GM12874 (cell line): ENCODE measurements around the gene ADCK2.

Source experiments
- TF ChIP-seq, protein P1 (sequence below): IDR thresholded peaks from 2 replicates; pipeline ENCODE4 v1.5.1; 2011; ENCODE audit warnings: low read depth, mild to moderate bottlenecking, control low read depth, low read length, moderate library complexity; ENCODE audit not compliant: insufficient read depth

Gene ADCK2

DNA sequence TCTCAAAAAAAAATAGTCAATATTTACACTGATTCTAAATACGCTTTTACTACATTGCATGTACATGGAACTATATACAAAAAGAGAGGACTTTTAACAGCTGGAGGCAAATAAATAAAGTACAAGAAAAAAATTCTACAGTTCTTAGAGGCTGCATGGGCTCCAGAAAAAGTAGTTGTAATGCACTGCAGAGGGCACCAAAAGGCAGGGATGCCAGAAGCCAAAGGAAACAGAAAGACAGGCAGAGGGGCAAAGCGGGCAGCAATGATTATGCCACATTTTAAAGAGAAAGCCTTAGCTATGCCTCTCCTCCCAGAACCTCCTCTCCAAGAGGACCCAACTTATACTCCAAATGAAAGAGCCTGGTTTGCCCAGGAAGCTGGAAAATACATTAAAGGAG is 11.6 kb upstream of the ADCK2 start:
- TF ChIP-seq, protein P1, sequence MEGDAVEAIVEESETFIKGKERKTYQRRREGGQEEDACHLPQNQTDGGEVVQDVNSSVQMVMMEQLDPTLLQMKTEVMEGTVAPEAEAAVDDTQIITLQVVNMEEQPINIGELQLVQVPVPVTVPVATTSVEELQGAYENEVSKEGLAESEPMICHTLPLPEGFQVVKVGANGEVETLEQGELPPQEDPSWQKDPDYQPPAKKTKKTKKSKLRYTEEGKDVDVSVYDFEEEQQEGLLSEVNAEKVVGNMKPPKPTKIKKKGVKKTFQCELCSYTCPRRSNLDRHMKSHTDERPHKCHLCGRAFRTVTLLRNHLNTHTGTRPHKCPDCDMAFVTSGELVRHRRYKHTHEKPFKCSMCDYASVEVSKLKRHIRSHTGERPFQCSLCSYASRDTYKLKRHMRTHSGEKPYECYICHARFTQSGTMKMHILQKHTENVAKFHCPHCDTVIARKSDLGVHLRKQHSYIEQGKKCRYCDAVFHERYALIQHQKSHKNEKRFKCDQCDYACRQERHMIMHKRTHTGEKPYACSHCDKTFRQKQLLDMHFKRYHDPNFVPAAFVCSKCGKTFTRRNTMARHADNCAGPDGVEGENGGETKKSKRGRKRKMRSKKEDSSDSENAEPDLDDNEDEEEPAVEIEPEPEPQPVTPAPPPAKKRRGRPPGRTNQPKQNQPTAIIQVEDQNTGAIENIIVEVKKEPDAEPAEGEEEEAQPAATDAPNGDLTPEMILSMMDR: no peak

DNA sequence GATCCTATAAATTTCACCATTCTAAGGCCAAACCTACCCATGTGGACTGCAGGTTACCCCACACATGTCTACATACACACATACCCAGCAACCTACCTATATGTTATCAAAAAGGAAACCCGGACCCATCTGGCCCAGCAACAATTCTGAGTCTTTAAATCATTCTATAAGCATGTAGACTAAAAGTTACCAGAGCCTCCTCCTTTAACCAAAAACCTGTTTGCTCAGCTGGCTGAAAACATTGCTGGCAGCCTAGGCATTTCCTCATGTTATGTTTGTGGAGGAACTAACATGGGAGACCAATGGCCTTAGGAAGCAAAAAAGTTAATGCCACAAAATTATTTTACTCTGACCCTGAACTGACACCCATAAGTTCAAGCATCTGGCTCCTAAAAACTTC is 5.3 kb upstream of the ADCK2 start:
- TF ChIP-seq, protein P1: no peak

DNA sequence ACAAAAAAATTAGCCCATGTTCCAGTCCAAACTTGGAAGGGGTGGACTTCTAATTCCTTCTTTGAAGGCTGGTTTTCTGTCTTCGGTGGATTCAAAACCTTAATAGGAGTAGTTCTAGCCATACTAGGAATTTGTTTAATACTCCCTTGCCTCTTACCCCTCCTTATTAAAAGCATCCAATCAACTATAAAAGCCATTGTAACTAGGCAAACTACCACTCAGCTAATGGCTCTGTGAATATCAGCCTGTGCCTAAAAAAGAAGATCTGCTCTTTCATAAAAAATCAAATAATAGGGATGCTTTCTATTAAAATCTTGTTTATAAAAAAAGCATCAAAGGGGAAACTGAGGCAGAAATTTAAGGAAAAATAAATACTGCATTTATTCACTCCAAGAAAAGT is 4.1 kb upstream of the ADCK2 start:
- TF ChIP-seq, protein P1: no peak

DNA sequence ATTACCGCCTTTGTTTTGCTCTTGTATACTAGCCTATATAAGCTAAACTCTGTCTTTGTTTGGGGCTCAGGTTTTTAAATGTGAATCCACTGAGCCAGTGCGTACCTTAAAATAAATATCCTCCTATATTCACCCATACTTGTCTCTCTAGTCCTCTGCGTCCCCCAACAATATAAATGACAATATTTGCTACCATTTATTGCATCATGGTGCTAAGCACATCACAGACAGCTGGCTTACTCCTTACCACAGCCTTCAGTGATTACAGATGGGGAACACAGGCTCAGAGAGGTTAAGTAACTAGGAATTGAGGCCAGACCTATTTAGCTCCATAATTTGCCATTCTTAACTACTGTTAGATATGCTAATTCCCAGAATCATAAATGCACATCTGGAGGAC is 3.4 kb upstream of the ADCK2 start:
- TF ChIP-seq, protein P1: no peak

DNA sequence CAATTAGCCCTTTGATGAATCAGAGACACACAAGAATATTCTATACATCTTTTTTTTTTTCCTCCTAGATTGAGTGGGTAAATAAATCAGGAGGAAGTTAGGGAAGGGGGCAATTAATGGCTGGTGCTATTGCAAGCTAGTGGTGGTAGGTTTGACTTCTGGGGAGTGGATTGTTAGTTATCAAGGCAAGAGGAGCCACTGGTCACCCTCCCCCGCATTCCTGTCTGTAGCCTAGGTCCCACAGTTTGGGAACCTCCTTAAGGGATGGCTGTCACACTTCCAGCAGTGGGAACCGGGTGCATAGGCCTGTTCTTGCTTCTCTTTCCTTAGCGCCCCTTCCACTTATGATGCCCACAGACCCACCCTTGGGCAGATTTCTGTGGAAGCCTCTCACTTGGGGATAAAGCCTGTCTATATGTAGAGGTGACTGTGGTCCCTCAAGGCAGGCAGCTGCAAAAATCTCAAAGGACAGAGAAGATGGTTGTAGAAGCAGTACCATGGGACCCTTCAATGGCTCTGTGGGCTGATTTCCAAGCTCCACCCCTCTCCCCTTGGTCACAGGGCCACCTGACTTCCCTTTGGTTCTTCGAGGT is 2.3 kb upstream of the ADCK2 start:
- TF ChIP-seq, protein P1: no peak

DNA sequence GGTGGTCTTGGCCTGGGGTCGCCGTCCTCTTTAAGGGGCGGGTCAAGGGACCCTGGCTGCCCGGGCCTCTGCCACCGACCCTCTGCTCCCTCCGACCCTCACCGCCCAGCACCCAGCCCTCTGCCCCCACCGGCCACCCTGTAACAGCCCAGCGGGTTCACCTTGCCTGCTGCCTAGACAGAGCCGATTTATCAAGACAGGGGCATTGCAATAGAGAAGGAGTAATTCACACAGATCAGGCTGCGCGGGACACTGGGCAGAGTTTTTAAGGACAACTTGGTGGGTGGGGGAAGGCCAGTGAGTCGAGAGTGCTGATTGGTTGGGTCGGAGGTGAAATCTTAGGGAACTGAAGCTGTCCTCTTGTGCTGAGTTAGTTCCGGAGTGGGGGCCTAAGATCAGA is 779 bp upstream of the ADCK2 start:
- TF ChIP-seq, protein P1: no peak

DNA sequence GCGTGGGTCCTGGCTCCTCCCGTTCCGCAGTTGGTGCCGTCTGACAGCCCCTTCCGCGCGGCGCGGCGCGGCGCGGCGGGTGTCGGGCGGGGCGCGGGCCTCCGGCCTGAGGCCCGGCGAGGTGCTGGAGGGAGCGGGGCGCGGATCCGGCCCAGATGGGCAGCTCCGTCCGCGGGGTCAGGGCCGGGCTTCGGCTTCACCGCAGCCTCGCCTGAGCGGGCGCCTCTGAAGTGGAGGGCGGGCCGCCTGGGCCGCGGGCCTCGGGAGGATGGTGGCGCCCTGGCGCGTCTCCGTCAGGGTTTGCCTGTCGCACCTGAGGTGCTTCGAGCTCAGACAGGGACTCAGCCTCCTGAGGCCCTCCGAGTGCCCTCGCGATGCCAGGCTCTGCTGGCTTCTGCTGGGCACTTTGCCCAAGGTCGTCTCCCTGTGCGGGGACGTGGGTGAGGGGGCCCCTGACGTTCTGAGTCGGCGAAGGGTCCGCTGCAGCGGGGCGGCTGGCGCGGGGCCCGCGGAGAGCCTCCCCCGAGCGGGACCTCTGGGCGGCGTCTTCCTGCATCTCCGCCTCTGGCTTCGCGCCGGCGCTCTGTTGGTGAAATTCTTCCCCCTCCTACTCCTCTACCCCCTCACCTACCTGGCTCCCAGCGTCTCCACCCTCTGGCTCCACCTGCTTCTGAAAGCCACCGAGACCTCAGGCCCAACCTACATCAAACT is 473 bp downstream of the ADCK2 start:
- TF ChIP-seq, protein P1: no peak
